ENCODE measurements around the gene WTAP.
"Not testable (repeated sequence)": the region's sequence is repeated elsewhere in the genome, so short reads cannot be mapped to it uniquely, and the experiment has no call there.

Gene WTAP

GRCh38 chr6:159761873-159762680 lies 34.8 kb downstream of the WTAP start, which contains the start of gene ACAT2:
ACAT2 (plus strand) TSS chr6:159762045; CDS start chr6:159762088, 43 bp downstream.
- DNase-seq (ENCODE audit: low read depth), result peak; percentile 85

- DNase-seq (ENCODE audit: low read depth), result no peak
Measured at GRCh38 chr6:159762681-159763293, 35.5 kb downstream of the WTAP start.

GRCh38 chr6:159766906-159767305 lies 39.6 kb downstream of the WTAP start:
- no peak for DNase-seq (ENCODE audit: low read depth)

GRCh38 chr6:159769470-159769869 lies 42.2 kb downstream of the WTAP start:
- DNase-seq (ENCODE audit: low read depth), result no peak

GRCh38 chr6:159772196-159772595 lies 44.9 kb downstream of the WTAP start:
- no peak for DNase-seq (ENCODE audit: low read depth)

DNA sequence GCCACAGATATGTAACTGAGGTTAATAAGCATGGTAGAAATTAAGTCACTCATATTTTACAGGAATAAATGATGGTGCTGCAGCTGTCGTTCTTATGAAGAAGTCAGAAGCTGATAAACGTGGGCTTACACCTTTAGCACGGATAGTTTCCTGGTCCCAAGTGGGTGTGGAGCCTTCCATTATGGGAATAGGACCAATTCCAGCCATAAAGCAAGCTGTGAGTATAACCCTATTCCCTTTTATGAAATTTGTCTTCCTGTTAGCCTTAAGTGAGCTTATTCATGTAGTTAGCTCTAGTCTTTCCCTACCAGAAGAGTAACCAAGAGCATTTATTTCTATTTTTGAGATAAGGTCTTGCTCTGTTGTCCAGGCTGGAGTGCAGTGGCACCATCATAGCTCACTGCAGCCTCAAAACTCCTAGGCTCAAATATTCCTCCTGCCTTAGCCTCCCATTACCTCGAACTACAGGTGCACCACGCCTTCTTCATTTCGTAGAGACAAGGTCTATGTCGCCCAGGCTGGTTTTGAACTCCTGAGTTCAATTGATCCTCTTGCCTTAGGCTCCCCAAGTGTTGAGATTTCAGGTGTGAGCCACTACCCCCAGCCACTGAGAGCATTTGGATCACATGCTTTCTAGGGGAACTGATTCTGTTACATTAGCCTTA lies 50.1 kb downstream of the WTAP start:
- DNase-seq (ENCODE audit: low read depth), result no peak

DNA sequence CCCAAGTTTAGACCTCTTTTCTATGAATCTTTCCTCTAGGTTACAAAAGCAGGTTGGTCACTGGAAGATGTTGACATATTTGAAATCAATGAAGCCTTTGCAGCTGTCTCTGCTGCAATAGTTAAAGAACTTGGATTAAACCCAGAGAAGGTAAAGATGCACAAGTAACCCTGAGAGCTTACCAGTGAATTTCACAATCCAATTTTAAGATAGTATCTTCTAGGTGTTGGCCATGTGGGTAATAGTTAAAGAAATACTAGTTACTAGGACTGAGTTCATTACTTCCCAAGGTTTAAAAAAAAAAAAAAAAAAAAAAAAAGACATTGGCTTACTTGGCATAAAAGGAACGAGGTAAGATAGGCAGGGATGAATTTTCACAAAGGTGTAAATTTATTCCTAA lies 50.8 kb downstream of the WTAP start:
- DNase-seq (ENCODE audit: low read depth), result no peak

- no peak for DNase-seq (ENCODE audit: low read depth)
Measured at GRCh38 chr6:159778542-159779103, 51.3 kb downstream of the WTAP start.

GRCh38 chr6:159788276-159788675 lies 61.0 kb downstream of the WTAP start:
- DNase-seq (ENCODE audit: low read depth), result no peak

DNA sequence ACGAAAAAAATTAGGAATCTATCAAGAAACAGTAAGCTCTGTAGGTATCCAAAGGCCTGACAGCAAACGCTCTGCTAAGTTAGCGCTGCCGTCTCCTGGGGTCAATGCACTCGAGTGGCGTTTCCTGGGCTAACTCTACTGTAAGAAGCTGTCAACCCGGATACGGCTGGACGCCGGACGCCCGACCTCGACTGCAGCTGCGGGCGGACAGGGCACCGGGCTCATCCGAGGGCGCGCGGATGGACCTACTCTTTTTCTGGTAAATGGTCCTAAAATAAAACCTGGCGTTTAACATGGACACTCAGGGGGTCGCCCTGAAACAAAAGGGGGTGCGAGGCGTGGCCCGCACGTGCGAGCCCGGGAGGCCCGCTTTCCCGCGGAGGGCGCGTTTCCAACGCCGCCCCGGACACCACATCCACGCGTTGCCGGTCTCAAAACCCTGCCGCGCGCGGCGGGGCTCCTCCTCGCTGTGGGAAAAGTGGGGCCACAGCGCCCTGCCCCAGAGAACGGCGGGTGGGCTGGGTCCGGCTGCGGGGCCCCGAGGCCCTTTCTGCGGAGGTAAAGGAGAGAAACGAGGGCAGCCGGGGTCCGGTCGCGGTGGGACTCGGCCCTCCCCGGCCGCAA lies 61.6 kb downstream of the WTAP start:
- no peak for DNase-seq (ENCODE audit: low read depth)

DNA sequence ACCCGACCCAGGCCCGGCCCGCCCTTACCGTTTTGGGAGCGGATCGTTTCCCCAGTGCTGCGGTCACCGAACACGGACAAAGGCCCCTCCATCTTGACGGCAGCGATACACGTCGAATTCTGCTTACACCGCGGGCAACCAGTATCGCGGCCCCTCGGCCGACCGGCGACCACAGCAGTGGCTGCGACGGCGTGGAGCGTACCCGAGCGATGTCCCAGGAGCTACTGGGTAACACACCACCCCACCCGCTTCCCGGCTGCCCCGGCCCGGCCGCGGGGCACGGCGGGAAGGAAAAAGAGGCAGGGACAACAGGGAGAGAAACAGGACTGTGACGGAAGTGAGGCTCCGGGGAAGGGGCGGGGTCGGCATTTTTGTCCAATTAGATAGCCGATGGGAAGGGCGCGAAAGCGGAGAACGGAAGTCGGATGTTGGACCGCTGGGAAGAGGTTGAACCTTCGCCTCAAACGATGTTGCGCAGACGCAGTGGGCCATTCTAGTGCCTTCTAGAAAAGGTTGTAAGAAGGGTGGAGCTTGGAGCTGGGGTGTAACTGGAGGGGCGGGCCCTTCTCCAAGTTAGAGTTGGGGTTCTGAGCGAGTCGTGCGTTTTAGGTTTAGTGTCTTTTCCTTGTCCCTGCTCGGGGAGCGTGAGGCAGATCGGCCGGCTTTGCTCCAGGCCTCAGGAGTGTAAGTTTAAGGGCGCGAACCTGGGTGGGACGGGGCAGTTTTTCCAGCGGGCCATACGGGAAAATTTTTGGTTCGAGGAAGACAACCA lies 62.3 kb downstream of the WTAP start, which contains the start of gene TCP1:
TCP1 (minus strand) TSS at position 226 of the 772 bp plus-strand sequence; CDS start at position 92, 134 bp downstream.
- DNase-seq (ENCODE audit: low read depth), result peak; percentile 99

DNA sequence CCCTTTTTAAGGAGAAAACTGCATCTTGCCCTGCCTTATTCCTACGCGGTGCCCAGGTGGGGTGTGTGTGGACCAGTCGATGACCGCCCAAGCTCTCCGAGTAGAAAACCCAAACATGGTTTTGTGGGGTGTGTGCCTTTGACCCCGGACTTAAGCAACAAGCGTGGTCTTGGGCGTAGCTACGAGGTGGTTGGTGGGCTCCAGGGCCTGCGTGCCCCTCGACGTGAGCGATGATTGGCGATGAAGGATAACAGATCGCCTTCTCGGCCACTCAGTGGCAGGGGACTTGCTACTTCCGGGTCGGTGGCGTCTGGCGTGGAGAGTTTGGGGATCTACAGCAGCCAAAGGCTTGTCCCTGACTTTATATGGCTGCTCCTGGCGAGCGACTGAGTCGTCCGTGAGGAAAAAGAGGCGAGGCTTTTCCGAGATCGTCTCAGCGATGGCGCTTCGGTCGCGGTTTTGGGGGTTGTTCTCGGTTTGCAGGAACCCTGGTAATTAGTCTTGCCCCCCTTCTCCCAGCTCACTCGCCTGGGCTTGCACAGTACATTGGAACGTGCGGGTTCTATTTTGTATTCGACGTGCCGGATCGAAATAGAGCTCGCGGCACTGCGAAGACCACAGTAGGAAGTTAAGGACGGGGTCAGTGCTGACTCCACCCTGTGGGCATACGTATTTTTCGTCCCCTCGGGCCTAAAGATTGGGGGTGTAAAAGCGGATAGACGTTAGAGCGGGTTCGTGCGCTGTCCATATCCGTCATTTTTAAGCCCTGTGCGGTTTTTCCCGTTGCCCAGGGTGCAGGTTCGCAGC lies 63.0 kb downstream of the WTAP start, which contains the start of gene MRPL18:
MRPL18 (plus strand) TSS at position 319 of the 807 bp plus-strand sequence; CDS start at position 440, 121 bp downstream.
- peak; percentile 82 for DNase-seq (ENCODE audit: low read depth)

DNA sequence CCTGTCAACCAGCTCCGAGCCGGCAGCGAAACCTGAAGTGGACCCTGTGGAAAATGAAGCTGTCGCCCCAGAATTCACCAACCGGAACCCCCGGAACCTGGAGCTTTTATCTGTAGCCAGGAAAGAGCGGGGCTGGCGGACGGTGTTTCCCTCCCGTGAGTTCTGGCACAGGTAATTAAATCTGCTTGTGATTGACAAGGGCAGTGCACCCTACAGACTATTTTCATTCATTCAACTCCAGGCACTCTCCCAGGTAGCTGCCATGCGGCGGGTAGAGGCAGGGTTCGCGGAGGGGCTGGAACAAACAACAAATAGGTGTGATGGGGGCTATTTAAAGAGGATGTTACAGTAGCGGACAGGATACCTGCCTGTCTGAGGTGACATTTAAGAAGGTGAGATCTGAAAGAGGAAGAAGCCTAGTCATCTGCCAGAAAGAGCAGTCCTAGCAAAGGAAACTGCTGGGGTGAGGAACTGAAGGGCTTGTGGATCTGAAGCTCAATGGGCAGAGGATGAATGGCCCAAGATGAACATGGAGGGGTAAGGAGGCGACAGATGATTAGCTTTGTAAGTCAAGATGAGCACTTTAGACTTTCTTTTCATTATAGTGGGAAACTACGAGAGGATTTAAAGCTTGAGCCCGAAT lies 63.8 kb downstream of the WTAP start:
- peak; percentile 2 for DNase-seq (ENCODE audit: low read depth)

DNA sequence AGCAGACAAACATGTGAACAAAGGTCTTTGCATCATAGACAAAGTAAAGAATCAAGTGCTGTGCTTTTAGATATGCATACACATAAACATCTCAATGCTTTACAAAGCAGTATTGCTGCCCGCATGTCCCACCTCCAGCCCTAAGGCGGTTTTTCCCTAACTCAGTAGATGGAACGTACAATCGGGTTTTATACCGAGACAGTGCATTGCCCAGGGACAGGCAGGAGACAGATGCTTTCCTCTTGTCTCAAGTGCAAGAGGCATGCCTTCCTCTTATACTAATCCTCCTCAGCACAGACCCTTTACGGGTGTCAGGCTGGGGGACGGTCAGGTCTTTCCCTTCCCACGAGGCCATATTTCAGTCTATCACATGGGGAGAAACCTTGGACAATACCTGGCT lies 67.7 kb downstream of the WTAP start:
- DNase-seq (ENCODE audit: low read depth), result not testable (repeated sequence)

GRCh38 chr6:159797554-159797953 lies 70.2 kb downstream of the WTAP start:
- no peak for DNase-seq (ENCODE audit: low read depth)

DNA sequence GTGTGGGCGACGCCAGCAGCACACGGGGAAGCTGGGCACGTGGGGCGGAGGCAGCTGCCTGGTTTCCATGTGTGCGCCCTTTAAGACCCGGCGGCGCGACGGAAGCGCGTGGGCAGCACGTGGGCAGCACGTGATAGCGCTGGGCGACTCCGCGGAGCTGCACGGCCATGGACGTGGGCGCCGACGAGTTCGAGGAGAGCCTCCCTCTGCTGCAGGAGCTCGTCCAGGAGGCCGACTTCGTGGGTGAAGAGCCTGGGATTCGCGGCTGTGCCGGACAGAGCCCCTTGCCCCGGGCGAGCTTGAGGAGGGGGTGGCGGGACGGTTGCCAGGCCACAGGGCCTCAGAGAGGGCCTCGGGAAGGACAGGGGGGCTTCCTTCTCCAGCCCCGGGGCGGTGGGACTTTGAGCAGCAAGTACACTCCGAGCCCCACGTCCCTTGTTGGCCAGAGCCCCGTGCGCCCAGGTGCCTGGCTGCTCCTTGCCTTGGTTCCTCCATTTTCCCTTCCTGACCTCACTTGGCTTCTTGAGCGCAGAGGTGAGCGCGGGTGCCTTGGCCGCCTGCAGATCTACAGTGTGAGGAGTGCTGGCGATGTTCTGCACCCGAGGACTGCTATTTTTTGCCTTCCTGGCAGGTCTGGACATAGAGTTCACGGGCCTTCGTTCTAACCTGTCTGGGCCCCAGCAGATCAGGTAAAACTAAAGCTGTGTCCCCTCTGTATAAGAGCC lies 73.0 kb downstream of the WTAP start, which contains the start of gene PNLDC1:
PNLDC1 (plus strand) TSS at position 136 of the 725 bp plus-strand sequence; CDS start at position 168, 32 bp downstream.
- DNase-seq (ENCODE audit: low read depth), result no peak

- no peak for DNase-seq (ENCODE audit: low read depth)
Measured at GRCh38 chr6:159801935-159802334, 74.6 kb downstream of the WTAP start.

GRCh38 chr6:159804504-159804903 lies 77.2 kb downstream of the WTAP start:
- DNase-seq (ENCODE audit: low read depth), result no peak
